GM13977 (cell line): Measurements from ENCODE around the gene SCML1.
A peak's percentile ranks its signal among the peaks of the same experiment; 100 is the strongest.

Source experiments
- DNase-seq: peaks from one replicate; pipeline ENCODE4 v3.0.0; 2012; ENCODE audit warnings: low spot score
- CTCF ChIP-seq: IDR thresholded peaks from 2 replicates; pipeline ENCODE4 v1.5.1; 2012; ENCODE audit warnings: mild to moderate bottlenecking, control low read depth; ENCODE audit not compliant: insufficient read depth; ENCODE audit errors: extremely low read depth, missing control alignments
- in situ Hi-C: fragments of 300-500 bp; cut with MboI; formaldehyde crosslinking; loops from one replicate; pipeline ENCODE4 v1.12.0; 2022; ENCODE audit warnings: low sequenced_read_pairs, low pct_unique_long_range_greater_than_20kb, mixed read lengths, inconsistent platforms; ENCODE audit not compliant: unreplicated experiment

Gene SCML1

GRCh38 chrX:17736856-17737709 is at the start of gene SCML1:
SCML1 (plus strand) TSS chrX:17737493; CDS start chrX:17744187, 6,694 bp downstream.
- in situ Hi-C loops: no loop called here
- DNase-seq: peak; percentile 43
- TF ChIP-seq CTCF: no peak

- in situ Hi-C loops: loop anchor here (25.0 kb wide), 1 partner anchor 450 kb away; no protein-coding TSS in a partner anchor
- DNase-seq: no peak
- TF ChIP-seq CTCF: no peak
Observed at GRCh38 chrX:17687648-17688047, 49.6 kb upstream of the SCML1 start.

- peak; percentile 79 for TF ChIP-seq CTCF
- in situ Hi-C loops: loop anchor here (25.0 kb wide), 1 partner anchor 453 kb away; no protein-coding TSS in a partner anchor
- DNase-seq: peak; percentile 57
Observed at GRCh38 chrX:17689971-17690409, 47.3 kb upstream of the SCML1 start.

GRCh38 chrX:17692709-17693346 is 44.5 kb upstream of the SCML1 start:
- TF ChIP-seq CTCF: no peak
- in situ Hi-C loops: loop anchor here (25.0 kb wide), 1 partner anchor 456 kb away; no protein-coding TSS in a partner anchor

GRCh38 chrX:17697191-17697590 is 40.1 kb upstream of the SCML1 start:
- in situ Hi-C loops: loop anchor here (25.0 kb wide), 1 partner anchor 460 kb away; no protein-coding TSS in a partner anchor
- TF ChIP-seq CTCF: no peak
- no peak for DNase-seq

More at GRCh38 chrX:17692709-17693346, 44.5 kb upstream of the SCML1 start:
- DNase-seq: no peak

GRCh38 chrX:17700976-17701375 is 36.3 kb upstream of the SCML1 start:
- no peak for DNase-seq
- in situ Hi-C loops: no loop called here
- TF ChIP-seq CTCF: no peak
